NCI-H128 (cell line): Measurements from ENCODE around the gene HMBS.
"Not testable (repeated sequence)": the region's sequence is repeated elsewhere in the genome, so short reads cannot be mapped to it uniquely, and the experiment has no call there.

ENCODE experiments used
- DNase-seq: peaks from one replicate; lab custom pipeline; 2025; ENCODE audit not compliant: unreplicated experiment; lab: John Stamatoyannopoulos, UW

Gene HMBS

DNA sequence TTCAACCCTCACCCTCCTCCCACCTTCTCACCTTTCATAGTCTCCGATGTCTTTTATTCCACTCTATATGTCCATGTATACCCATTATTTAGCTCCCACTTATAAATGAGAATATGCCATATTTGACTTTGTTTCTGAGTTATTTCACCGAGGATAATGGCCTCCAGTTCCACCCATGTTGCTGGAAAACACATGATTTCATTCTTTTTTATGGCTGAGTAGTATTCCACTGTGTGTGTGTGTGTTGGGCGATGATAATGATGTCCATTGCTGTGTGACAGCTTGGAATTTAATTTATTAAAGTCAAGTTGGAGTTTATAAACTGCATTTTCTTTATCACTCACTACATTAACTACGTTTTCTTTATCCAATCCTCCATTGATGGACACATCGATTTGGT is 33.5 kb downstream of the HMBS start:
- DNase-seq = no peak

DNA sequence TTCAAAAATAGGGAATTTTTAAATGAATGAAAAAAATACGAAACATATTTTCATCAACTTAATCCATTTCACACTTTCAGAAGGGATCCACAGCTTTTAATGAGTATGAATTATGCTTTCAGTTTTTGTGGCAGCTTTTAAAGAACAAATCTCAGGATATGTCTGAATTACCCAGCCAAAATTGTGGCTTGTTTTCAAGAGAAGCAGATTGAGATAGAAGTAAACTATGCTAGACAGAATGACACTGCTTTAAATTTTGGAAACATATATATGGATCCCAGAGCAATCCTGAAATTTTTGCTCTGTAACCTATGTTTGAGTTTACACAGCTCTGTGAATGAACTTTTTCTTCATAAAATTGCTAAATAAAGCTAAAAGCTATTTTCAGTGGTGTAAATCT is 34.3 kb downstream of the HMBS start:
- no peak for DNase-seq

DNA sequence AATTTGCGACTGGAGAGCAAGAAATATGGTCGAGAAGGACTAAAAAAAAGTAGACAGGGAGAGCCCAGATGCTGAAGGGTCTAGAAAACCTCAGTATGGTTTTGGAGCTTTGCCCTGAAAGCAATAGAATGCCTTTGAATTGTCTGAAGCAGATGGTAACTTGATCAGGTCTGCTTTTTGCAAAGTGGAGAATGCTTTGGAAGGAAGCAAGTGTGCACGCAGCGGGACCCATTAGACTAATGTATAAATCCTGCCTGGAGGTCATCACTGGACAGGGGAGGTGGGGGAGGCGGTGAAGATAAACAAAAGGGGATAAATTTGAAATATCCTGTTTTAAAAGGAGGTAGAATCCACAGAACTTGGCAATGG is 35.9 kb downstream of the HMBS start:
- peak; percentile 47 for DNase-seq

GRCh38 chr11:119121008-119121810 is 36.5 kb downstream of the HMBS start, which contains the start of gene HINFP:
TSS of gene HINFP (plus strand) at chr11:119121580. CDS start at chr11:119126945, 5,365 bp downstream.
- peak; percentile 97 for DNase-seq

GRCh38 chr11:119121811-119122124 is 37.1 kb downstream of the HMBS start:
- no peak for DNase-seq

DNA sequence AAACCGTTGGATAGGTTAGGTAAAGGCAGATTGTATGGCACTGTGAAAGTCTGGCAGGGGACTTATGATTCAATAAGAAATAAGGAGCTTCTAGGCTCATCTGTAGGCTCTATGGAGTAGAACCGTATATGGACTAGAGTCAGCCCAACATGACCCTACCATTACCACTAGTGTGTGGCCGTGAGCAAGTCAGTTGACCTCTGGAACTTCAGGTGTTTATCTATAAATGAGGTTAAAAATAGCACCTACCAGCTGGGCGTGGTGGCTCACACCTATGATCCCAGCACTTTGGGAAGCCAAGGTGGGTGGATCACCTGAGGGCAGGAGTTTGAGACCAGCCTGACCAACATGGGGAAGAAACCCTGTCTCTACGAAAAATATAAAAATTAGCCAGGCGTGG is 41.1 kb downstream of the HMBS start:
- DNase-seq = no peak

GRCh38 chr11:119126675-119127268 is 42.1 kb downstream of the HMBS start:
- DNase-seq = no peak

- no peak for DNase-seq
Measured at GRCh38 chr11:119130662-119131061, 46.0 kb downstream of the HMBS start.

GRCh38 chr11:119134389-119134978 is 49.8 kb downstream of the HMBS start:
- DNase-seq = no peak

DNA sequence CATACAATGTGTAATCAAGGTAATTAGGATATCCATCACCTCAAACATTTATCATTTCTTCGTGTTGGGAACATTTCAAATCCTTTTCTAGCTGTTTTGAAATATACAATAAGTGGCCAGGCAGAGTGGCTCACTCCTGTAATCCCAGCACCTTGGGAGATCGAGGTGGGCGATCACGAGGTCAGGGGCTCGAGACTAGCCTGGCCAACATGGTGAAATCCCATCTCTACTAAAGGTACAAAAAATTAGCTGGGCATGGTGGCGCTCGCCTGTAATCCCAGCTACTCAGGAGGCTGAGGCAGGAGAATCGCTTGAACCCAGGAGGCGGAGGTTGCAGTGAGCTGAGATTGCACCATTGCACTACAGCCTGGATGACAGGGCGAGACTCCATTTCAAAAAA is 54.6 kb downstream of the HMBS start:
- DNase-seq = not testable (repeated sequence)
